ENCODE results near the gene PIP4K2A.

- TF ChIP-seq CTCF (IDR thresholded peaks at IDR 0.05): no peak
- no peak for TF ChIP-seq POLR2A (IDR thresholded peaks at IDR 0.05)
Observed at GRCh38 chr10:22644222-22644621, 70.2 kb downstream of the PIP4K2A start.
